Stomach (tissue), 9 donors: ENCODE data around the gene NAP1L4. TPM values are rescaled to one million over a fixed set of nuclear protein-coding genes. Genes with fewer than 3 reads are reported as not detected.

Experiments used
- DNase-seq, 2 donors: peaks; one replicate each; pipeline versions ENCODE4 v3.0.0 to v3.0.0-alpha.2; 2013 to 2019
- H3K27ac ChIP-seq, 5 donors: fragments of 200-600 bp in 4 of 5; sonication (generic) in 4 of 5; one replicate each; pipeline ENCODE4 v1.5.1; 2013 to 2019; ENCODE audit warnings: mild to moderate bottlenecking in 1 of 5, moderate library complexity in 1 of 5
- H3K27me3 ChIP-seq, 3 donors: fragments of 200-600 bp; sonication (generic); one replicate each; pipeline ENCODE4 v1.5.1; 2017 to 2019; ENCODE audit warnings: mixed run types in 1 of 3
- H3K36me3 ChIP-seq, 4 donors: fragments of 200-600 bp; sonication (generic); 1 replicate in 3 of 4; 2 replicates in 1 of 4; pipeline ENCODE4 v1.5.1; 2016 to 2019
- H3K4me1 ChIP-seq, 4 donors: fragments of 200-600 bp; sonication (generic); one replicate each; pipeline ENCODE4 v1.5.1; 2016 to 2019
- H3K4me3 ChIP-seq, 4 donors: fragments of 200-600 bp; sonication (generic) in 3 of 4; one replicate each; pipeline ENCODE4 v1.5.1; 2016 to 2019; ENCODE audit warnings: mild to moderate bottlenecking in 1 of 4
- H3K9me3 ChIP-seq, 4 donors: fragments of 200-600 bp; sonication (generic); one replicate each; pipeline ENCODE4 v1.5.1; 2016 to 2019
- CTCF ChIP-seq, 7 experiments: fragments of 450-650 bp in 4 of 7; fragments of 200-600 bp in 3 of 7; sonication (generic) in 3 of 7; IDR thresholded peaks; one replicate each; pipeline ENCODE4 v1.5.1; 2016 to 2019; ENCODE audit warnings: antibody characterized with exemption in 7 of 7, control low read depth in 2 of 7, mild to moderate bottlenecking in 1 of 7
- EP300 ChIP-seq: sonication (generic); formaldehyde crosslinking; IDR thresholded peaks from one replicate; pipeline ENCODE4 v1.6.1; 2017; ENCODE audit warnings: antibody characterized with exemption
- POLR2A ChIP-seq, 4 donors: fragments of 450-650 bp; IDR thresholded peaks; one replicate each; pipeline ENCODE4 v1.6.1; 2016; ENCODE audit warnings: antibody characterized with exemption in 4 of 4, control low read depth in 2 of 4, mild to moderate bottlenecking in 1 of 4, moderate library complexity in 1 of 4
- POLR2AphosphoS5 ChIP-seq, 3 donors: sonication (generic); formaldehyde crosslinking; IDR thresholded peaks; one replicate each; pipeline ENCODE4 v1.6.1; 2016; ENCODE audit warnings: antibody characterized with exemption in 3 of 3
- WGBS, 5 donors: extraction: QIAGEN DNeasy Blood & Tissue Kit in 3 of 5; methylation state at CpG; one replicate each; pipeline versions ENCODE4 v1.1.5 to v1.1.7; 2013 to 2018; 5-methylcytosine and 5-hydroxymethylcytosine counted together
- intact Hi-C: fragments of 100-400 bp; cut with DNase I; formaldehyde crosslinking; loops from one replicate; pipeline ENCODE4 v1.15.1; 2023; ENCODE audit warnings: low total_unique reads
- polyA plus RNA-seq, 3 donors: library from polyadenylated mRNA; stranded (reverse); fragments of 200-250 nt; gene quantifications; one replicate each; pipeline ENCODE4 v1.2.3, GENCODE V29; 2013
- total RNA-seq, 5 donors: library from RNA; depleted of rRNA; stranded (reverse); fragments of >200 nt; gene quantifications; one replicate each; pipeline versions ENCODE4 v1.1.0 to v1.2.3, GENCODE V29; 2014 to 2016
- donor health status: healthy with polysubstance abuse.
- donor health status: Bipolar disorder and iron deficiency.
- donor health status: healthy.

The NAP1L4 gene
- total and polyA plus RNA-seq, 8 donors = 61.3 to 438 (median 121) TPM

DNA sequence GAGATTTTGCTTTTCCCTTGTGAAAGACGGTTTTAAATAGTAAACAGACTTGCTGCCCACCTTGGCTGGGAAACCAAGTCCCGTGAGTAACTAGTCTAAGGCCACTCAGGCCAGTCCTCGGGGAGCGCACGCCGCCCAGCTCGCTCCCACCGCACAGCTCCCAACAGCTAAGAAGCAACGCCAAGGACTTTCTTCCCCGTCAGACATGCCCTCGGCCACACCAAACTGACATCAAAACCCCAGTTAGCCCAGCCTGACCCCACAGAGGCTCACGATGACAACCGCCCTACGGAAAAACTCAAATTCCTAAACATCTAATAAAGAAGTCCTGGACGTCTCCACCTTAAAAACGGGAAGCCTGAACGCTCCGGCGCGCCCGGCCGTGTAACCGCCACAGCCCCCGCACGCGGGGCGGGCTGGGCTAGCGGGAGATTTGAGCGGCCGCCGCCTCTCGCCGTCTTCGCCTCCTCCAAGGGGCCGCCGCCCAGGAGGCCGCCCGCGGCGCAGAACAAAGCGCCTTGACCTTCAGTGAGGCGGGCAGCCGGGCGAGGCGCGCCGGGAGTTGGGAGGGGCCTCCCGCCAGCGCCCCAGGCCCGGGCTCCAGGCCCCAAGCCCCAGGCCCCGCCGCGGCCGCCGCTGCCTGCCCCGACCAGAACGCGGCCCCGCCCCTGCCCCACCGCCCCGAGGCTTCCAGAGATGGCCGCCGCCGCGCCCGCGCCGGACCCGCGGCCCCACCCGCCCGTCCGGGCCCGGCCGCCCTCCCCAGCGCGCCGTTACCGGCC, 486 bp downstream of the NAP1L4 start:
- H3K9me3 ChIP-seq = no peaks in the 10 kb centered on the region
- DNase-seq = no peak
- intact Hi-C loops = no loop called here
- TF ChIP-seq EP300 (no peak), POLR2AphosphoS5 (IDR thresholded peaks at IDR 0.05) (peak in 1 of 3 donors; percentile 7)
- no peaks in the 10 kb centered on the region for H3K27me3 ChIP-seq
- H3K36me3 ChIP-seq = no peaks in the 10 kb centered on the region
- WGBS, 5 donors = 0 to 1% (median 1%) methylated on average over 47 to 75 of the region's 79 CpGs
- peaks cover 38 to 56% (median 51%) of the 10 kb centered on the region in 4 donors for H3K4me1 ChIP-seq
- H3K27ac ChIP-seq = peak overlapping the region; percentile 95 to 99 (median 96)
- H3K4me3 ChIP-seq = peak overlapping the region; percentile 69 to 96 (median 90)

DNA sequence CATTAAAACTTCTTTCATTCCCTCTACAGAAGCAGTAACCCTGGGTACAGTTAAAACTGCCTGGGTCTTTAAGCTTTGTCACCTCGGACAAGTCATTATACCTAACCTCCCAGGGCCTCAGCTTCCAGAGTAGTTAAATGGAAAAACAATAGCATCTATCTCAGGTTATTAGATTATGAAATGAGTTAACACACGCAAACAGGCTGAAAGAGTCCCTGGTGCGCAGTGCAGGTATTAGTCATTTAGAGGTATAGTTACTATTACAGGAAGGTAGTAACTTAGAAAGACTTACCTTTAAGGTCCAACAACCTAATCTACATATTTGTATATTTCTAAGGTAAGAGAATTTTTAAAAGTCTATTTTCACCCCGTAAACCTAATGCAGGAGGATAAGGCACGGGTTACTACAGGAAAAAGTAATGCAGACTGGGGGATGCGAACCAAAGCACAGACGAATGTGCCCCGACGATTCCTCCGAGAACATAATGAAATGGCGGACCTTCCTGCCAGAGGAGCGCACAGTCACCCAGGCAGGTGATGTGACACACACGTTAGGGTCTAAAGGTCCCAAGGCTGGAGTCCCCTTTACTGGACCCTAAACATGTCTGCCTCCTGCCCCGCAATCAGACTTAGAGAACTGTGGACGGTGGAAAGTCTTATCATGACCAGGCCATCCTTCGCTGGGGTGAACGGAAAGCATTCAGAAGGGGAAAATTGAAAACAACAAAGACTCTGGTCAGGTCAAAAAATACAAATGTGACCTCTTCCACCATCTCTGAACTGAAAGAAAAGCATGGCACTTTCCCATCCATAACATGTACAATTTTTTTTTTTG, 1.3 kb downstream of the NAP1L4 start:
- Histone ChIP-seq H3K27ac (peak overlapping the region; percentile 95 to 99 (median 96)), H3K36me3 (no peaks in the 10 kb centered on the region), H3K4me3 (peak overlapping the region; percentile 69 to 96 (median 90)), H3K9me3 (no peaks in the 10 kb centered on the region), H3K4me1 (peaks cover 38 to 64% (median 57%) of the 10 kb centered on the region in 4 donors), H3K27me3 (no peaks in the 10 kb centered on the region)
- WGBS, 5 donors = 2 to 4% (median 2%) methylated on average over 17 of the region's 17 CpGs
- peak in 1 of 2 donors; percentile 69 for DNase-seq
- no peak for TF ChIP-seq CTCF (IDR thresholded peaks at IDR 0.05)
- no peak for TF ChIP-seq POLR2AphosphoS5 (IDR thresholded peaks at IDR 0.05)
- no peak for TF ChIP-seq POLR2A (IDR thresholded peaks at IDR 0.05)
- intact Hi-C loops = no loop called here

DNA sequence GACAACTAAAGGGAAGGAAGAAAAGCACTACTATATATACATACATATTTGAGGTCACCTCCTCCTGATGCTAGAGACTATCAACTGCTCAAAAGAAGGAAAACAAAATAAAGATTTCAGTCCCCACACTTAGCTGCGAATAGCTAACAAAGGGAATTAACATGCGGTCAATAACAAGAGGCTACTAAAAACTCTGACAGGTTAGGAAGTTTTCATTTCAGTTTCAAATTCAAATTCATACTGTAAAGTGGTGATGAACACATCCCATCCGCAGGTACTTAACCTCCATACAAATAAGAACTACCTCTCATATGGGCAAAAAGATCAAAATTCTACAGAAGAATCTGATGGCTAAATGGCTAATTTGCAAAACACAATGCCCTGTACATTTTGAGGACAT, 2.6 kb downstream of the NAP1L4 start:
- no peak for DNase-seq
- peak overlapping the region in 4 of 5 donors; percentile 69 to 97 (median 96) for H3K27ac ChIP-seq
- 5 to 24% (median 11%) methylated on average over 3 of the region's 3 CpGs for WGBS, 5 donors
- TF ChIP-seq POLR2AphosphoS5 (IDR thresholded peaks at IDR 0.05) (no peak), CTCF (IDR thresholded peaks at IDR 0.05) (no peak), POLR2A (IDR thresholded peaks at IDR 0.05) (no peak), EP300 (no peak)
- no peaks in the 10 kb centered on the region for H3K27me3 ChIP-seq
- H3K4me3 ChIP-seq = peak overlapping the region; percentile 0 to 96 (median 79)
- intact Hi-C loops = no loop called here
- peaks cover 38 to 76% (median 64%) of the 10 kb centered on the region in 4 donors for H3K4me1 ChIP-seq
- no peaks in the 10 kb centered on the region for H3K36me3 ChIP-seq
- no peaks in the 10 kb centered on the region for H3K9me3 ChIP-seq

DNA sequence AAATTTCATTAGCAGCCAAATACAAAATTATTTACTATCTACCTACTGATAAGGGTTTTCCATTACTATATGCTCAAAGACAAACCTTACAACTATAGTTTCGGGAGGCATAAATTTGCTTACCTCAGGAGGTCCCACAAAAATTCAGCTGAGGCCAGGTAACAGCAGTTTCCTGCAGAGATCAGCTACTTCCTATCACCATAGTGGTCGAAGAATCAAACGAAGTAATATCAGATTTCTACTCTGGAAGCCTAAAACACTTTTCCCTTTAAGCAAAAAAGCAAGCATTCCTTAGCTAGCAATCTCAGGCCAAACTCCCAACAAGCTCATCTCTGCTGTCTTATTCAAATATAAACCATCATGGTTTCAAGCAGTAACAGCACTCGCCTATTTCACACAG, 3.1 kb downstream of the NAP1L4 start:
- Histone ChIP-seq H3K9me3 (no peaks in the 10 kb centered on the region), H3K36me3 (no peaks in the 10 kb centered on the region), H3K4me1 (peaks cover 38 to 81% (median 66%) of the 10 kb centered on the region in 4 donors), H3K4me3 (peak overlapping the region; percentile 0 to 96 (median 79)), H3K27ac (peak overlapping the region; percentile 48 to 97 (median 95)), H3K27me3 (no peaks in the 10 kb centered on the region)
- intact Hi-C loops = no loop called here
- TF ChIP-seq CTCF (IDR thresholded peaks at IDR 0.05) (no peak), EP300 (no peak), POLR2A (IDR thresholded peaks at IDR 0.05) (no peak), POLR2AphosphoS5 (IDR thresholded peaks at IDR 0.05) (no peak)
- 10 to 18% (median 11%) methylated on average over 4 of the region's 4 CpGs for WGBS, 5 donors
- DNase-seq = peak in 1 of 2 donors; percentile 16
